ENCODE measurements around the gene NKD1.

NKD1 gene

DNA sequence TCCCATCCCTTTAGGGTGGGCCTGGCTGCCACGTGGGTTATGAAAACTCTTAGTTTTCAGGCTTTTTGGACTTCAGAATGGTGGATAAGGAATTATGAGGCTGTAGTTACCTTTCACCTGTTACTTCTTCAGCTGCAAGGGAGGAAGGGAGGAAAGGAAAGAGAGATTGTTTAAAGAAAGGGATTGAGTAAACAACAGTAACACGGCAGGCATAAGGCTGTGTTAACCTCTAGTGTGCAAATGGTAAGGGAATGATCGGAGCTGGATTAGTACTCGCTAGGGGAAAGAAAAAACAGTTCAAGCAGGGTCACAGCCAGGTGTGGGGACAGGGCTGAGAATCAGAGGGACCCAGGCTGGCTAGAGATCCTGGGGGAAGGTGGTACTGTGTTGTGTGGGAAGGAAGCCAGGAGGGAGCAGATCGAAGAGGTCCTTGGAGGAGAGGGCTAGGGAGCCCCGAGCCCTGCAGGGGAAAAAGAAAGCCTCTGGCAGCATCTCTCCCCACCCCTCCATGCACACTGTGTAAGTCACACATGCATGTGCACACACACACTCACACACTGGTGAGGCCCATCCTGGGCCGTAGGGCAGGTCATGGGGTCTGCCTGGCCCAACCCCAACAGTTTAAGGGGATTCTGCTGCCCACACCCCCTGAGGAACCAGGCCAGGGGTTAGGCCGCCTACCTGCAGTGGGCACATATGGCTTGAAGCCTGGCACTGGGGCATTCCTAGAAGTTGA is 83.2 kb downstream of the NKD1 start:
- DNase-seq (ENCODE audit: low spot score) = no peak

DNA sequence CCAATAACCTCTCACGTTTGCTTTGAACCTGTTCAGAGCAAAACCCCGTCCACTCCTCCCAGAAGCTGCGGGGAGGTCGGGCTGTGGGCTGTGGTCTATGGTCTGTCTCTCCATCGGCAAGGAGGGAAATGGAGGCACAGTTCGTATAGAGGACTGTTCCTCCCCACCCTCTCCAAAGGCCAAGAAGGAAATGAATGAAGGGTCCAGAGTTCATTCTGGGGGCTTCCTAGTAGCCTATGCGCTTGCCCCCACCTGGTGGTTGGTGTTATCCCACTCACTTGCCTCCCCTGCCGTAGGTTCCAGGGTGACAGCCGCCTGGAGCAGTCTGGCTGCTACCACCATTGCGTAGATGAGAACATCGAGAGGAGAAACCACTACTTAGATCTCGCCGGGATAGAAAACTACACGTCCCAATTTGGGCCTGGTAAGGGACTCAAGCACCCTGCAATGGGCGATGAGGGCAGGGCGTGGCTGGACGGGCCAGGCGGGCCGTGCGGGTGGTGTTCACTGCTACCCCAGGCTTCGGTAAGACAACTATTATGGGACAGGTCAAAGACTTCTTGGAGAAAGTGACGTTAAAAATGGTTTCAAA is 83.9 kb downstream of the NKD1 start:
- no peak for DNase-seq (ENCODE audit: low spot score)

DNA sequence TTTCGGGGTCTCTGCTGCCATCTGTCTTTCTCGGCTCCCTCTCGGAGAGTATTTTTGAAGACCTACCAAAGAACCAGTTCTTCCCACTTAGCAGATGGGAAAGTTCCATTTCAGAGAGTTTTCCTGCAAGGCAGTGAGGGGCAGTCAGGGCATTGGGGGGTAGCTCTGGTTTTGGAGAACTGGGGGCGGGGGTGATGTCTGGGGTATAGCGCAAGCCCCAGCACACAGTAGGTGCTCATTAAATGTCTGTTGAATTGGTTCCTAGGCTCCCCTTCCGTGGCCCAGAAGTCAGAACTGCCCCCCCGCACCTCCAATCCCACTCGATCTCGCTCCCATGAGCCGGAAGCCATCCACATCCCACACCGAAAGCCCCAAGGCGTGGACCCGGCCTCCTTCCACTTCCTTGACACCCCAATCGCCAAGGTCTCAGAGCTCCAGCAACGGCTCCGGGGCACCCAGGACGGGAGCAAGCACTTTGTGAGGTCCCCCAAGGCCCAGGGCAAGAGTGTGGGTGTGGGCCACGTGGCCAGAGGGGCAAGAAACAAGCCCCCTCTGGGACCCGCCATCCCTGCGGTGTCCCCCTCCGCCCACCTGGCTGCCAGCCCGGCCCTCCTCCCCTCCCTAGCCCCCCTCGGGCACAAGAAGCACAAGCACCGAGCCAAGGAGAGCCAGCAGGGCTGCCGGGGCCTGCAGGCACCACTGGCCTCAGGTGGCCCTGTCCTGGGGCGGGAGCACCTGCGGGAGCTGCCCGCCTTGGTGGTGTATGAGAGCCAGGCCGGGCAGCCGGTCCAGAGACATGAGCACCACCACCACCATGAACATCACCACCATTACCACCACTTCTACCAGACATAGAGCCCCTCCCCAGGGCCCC is 85.0 kb downstream of the NKD1 start:
- DNase-seq (ENCODE audit: low spot score) = no peak

- no peak for DNase-seq (ENCODE audit: low spot score)
These were observed 85.9 kb downstream of the NKD1 start for GRCh38 chr16:50634090-50634489.

GRCh38 chr16:50634947-50635346 is 86.8 kb downstream of the NKD1 start:
- no peak for DNase-seq (ENCODE audit: low spot score)

DNA sequence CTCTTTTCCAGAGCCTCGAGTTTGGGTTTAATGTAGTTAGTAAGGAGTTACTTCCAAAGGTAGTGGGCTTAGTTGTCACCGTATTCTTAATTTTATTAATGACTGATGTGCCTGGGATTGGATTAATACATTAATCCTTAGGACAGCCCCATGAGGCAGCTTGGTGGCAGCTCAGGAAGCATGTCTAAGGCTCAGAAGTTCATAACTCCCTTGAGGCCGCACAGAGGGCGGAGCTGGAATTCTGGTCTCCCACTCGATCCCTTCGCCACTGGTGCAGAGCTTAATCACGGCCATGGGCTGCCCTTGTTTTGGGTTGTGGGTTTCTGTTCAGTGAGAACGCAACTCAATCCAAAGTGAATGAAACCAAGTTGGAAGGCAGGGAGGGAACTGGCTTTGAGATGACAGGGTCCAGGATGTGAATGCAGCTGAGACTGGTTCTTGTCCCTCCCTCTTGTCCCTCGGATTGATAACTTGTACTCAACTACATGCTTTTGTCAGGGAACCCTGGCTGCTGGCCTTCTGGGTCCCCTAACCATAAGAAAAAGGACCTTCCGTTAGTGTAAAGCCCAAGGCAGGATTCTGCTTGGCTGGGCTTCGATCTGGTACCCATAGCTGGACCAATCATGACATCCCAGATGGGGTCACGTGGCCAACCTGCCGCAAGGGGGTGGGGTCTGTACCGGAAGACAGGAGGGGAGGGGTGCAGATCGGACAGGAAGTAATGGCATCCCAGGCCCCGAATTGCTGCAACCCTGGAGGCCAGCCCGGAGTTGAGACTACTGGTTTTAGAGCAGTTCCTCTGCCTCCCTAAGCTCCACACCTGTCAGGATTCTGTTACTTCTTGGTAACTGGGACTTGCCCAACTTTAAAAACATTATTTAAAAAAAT is 87.6 kb downstream of the NKD1 start:
- no peak for DNase-seq (ENCODE audit: low spot score)

GRCh38 chr16:50636753-50637374 is 88.7 kb downstream of the NKD1 start:
- DNase-seq (ENCODE audit: low spot score) = no peak

DNA sequence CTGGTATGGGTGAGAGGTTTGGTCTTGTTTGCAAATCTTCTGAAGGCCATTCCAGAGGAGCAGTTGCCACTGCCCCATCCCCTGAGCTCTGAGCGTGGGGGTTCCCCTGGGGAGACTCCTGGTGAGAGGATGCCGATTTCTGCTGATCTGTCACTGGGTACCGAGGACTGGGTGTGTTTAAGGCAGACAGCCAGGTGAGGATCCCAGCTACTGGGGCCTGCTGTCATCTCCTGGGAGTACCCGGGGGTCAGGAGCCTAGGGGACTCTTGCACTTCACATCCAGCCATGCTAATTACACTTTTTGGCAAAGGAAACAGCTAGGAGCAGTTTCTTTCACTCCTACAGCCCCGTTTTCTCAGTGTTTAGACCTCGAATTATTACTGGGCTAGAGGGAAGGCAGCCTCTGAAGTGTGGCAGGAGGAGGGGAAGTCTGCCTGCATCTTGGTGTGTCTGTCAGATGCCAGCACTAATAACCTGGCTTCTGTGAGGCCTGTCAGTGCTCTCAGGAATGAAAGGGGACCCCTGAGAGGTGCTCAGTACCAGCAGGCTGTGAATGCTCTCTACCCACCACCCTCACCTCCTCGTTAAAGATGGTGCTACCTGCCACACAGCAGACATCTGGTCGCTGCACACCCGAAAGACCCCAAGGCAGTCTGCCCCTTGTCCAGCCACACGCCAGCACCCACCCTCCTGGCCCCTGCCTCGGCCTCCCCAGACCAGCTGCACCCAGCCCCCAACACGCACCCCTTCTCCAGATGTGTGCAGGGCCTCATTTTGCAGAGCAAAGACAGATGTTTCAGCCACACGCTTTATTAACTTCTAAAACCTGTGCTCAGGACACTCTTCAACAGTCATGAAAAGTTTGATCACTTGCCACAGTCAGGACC is 89.8 kb downstream of the NKD1 start:
- DNase-seq (ENCODE audit: low spot score) = no peak

- DNase-seq (ENCODE audit: low spot score) = no peak
These were observed 90.8 kb downstream of the NKD1 start for GRCh38 chr16:50638816-50639670.

DNA sequence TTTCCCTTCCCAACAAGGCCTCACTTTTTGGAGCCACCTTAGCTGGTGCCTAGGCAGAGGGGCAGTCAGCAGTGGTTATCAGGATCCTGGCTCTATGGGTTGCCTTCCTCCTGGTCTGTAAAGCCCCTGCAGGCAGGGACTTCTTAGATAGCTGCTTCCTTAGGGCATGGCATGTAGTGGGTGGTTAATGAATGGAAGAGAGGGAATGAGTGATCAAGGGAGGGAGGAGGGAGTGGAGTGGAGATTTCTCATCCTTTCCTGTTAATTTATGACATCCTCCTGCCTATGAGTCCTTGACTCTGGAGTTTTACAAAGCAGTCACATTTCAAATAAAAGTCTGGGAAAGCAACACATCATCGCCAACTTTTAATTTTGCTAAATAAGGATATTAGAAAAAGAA is 92.2 kb downstream of the NKD1 start:
- no peak for DNase-seq (ENCODE audit: low spot score)

DNA sequence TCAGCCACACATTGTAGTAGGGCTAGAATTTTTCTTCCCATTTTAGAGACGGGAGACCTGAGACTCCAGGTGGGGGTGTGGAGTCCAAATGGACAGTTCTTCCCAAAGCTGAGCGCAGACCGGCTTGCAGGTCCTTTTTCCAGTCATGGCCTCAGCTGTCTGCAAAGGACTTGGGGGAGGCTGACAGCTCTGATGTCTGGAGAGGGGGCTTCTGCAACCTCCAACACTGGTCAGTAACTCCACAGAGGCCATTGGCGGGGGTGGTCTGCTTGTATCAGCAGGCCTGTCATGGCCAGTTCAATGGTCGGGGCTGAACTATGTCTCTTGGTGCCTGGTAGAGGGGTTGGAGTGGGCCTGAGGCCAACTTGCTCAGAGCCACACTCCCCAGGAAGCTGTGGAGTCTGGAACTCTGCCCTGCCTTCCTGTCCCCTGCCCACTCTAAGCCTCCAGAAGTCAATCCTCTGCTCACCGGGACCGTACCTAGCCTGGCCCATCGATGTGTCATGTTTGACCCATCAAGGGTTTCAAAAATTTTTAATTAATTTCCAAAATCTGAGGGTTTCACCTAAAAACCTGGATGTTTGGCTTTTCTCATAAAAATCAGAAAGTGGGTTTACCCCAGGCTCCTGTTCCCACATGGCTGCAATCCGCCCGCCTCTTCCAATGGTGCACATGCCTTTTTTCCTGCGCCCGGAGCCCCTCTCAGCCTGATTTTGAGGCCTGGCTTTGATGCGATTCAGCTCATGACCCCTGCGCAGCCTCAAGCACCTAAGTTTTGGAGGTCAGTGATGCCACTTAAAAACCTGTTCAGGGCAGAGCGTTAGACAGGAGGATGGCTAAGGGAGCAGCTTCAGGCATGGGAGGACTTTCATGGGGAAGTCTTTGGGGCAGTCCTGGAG is 93.0 kb downstream of the NKD1 start:
- no peak for DNase-seq (ENCODE audit: low spot score)

DNA sequence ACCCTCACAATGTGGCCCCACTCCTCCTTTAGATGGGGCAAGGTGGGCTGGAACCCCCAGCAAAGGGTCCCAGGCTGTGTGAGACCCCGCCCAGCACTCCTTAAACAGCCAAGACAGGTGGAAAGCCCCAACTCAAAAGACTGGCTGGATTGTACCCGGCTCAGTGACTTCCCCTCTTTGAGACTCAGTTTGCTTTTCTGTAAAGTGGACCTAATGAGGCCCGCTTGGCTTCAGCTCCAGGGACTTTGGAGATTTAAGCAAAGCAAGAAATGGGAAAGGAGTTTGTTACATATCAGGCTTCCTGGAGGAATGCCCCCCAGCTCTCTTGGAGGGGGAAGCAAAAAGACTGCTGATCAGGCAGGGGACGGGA is 93.6 kb downstream of the NKD1 start:
- no peak for DNase-seq (ENCODE audit: low spot score)

DNA sequence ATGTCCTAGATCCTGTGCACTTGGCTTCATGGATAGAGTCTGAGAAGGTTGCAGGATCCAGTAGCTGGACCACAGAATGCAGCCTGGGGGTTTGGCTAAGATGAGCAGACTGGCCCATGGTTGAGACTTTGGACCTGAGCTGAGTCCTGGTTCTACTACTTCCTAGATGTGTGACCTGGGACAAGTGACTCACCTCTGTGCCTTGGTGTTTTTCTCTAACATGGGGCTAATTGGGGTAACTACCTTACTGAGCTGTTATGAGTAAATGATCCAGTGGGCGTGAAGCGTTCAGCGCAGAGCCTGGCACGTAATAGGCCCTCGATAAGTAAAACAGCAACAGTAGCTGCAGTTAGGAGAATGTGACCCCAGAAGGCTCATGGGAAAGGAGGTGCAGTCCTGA is 94.2 kb downstream of the NKD1 start:
- DNase-seq (ENCODE audit: low spot score) = no peak

- DNase-seq (ENCODE audit: low spot score) = no peak
These were observed 95.0 kb downstream of the NKD1 start for GRCh38 chr16:50643192-50643591.

GRCh38 chr16:50644245-50644644 is 96.0 kb downstream of the NKD1 start:
- DNase-seq (ENCODE audit: low spot score) = no peak

GRCh38 chr16:50644729-50645128 is 96.5 kb downstream of the NKD1 start:
- no peak for DNase-seq (ENCODE audit: low spot score)

GRCh38 chr16:50645563-50646220 is 97.5 kb downstream of the NKD1 start:
- DNase-seq (ENCODE audit: low spot score) = no peak

- no peak for DNase-seq (ENCODE audit: low spot score)
These were observed 98.1 kb downstream of the NKD1 start for GRCh38 chr16:50646345-50646744.

Data from hematopoietic multipotent progenitor cell treated with erythropoietin and hydrocortisone succinate and interleukin-3 and kit ligand, for 15 days (in vitro differentiated cells).